Activated CD8-positive, alpha-beta memory T cell treated with anti-CD3 and anti-CD28 coated beads, Interleukin-2, amount 50 U/mL, for 4 hours (primary cell): Measurements from ENCODE around the gene DOLK.
"Not testable (repeated sequence)": the region's sequence is repeated elsewhere in the genome, so short reads cannot be mapped to it uniquely, and the experiment has no call there.

Source experiments
- DNase-seq: peaks from one replicate; pipeline ENCODE4 v3.0.0-alpha.2; 2020

The DOLK gene

GRCh38 chr9:128947527-128948301 is at the start of gene DOLK, which contains the start of gene NUP188:
Gene DOLK (minus strand): TSS chr9:128947603. CDS start chr9:128947303, 300 bp downstream.
Gene NUP188 (plus strand): TSS chr9:128947699. CDS start chr9:128947720, 21 bp downstream.
- DNase-seq, result peak; percentile 100

GRCh38 chr9:128995791-128996190 is 48.4 kb upstream of the DOLK start:
- DNase-seq, result no peak

- no peak for DNase-seq
Observed at GRCh38 chr9:128992995-128993394, 45.6 kb upstream of the DOLK start.

GRCh38 chr9:128987805-128988204 is 40.4 kb upstream of the DOLK start:
- no peak for DNase-seq

- no peak for DNase-seq
Observed at GRCh38 chr9:128986671-128987070, 39.3 kb upstream of the DOLK start.

GRCh38 chr9:128983536-128983935 is 36.1 kb upstream of the DOLK start:
- DNase-seq, result no peak

- DNase-seq, result no peak
Observed at GRCh38 chr9:128979111-128979510, 31.7 kb upstream of the DOLK start.

- DNase-seq, result no peak
Observed at GRCh38 chr9:128972956-128973355, 25.6 kb upstream of the DOLK start.

- no peak for DNase-seq
Observed at GRCh38 chr9:128969491-128969890, 22.1 kb upstream of the DOLK start.

- DNase-seq, result not testable (repeated sequence)
Observed at GRCh38 chr9:128961403-128961802, 14.0 kb upstream of the DOLK start.

- DNase-seq, result no peak
Observed at GRCh38 chr9:128947277-128947526, 201 bp downstream of the DOLK start.

GRCh38 chr9:128946571-128947276 is 679 bp downstream of the DOLK start:
- DNase-seq, result no peak

GRCh38 chr9:128945798-128946501 is 1.5 kb downstream of the DOLK start:
- no peak for DNase-seq

GRCh38 chr9:128944966-128945365 is 2.4 kb downstream of the DOLK start:
- not testable (repeated sequence) for DNase-seq

- no peak for DNase-seq
Observed at GRCh38 chr9:128943832-128944620, 3.4 kb downstream of the DOLK start.

GRCh38 chr9:128940946-128941755 is 6.3 kb downstream of the DOLK start:
- no peak for DNase-seq

GRCh38 chr9:128940271-128940921 is 7.0 kb downstream of the DOLK start:
- no peak for DNase-seq

- no peak for DNase-seq
Observed at GRCh38 chr9:128937310-128938165, 9.9 kb downstream of the DOLK start.

GRCh38 chr9:128936171-128936865 is 11.1 kb downstream of the DOLK start:
- no peak for DNase-seq

GRCh38 chr9:128933731-128934130 is 13.7 kb downstream of the DOLK start:
- no peak for DNase-seq
